Activated CD4-positive, alpha-beta memory T cell treated with anti-CD3 and anti-CD28 coated beads, Interleukin-2, amount 10 ng/mL, durations not matched to agents 7 days and 5 days (primary cell): ENCODE data around the gene SCAF8. TPM values are rescaled to one million over a fixed set of nuclear protein-coding genes. Genes with fewer than 3 reads are reported as not detected.
"Not testable (repeated sequence)": the region's sequence is repeated elsewhere in the genome, so short reads cannot be mapped to it uniquely, and the experiment has no call there.

ENCODE experiments used
- CTCF ChIA-PET: fragments of 350-600 bp; sonication (Branson Sonifier 250); formaldehyde crosslinking; loops from one replicate; lab custom pipeline; 2021; ENCODE audit warnings: antibody characterized with exemption, inconsistent platforms; lab: Charles Lee
- POLR2A ChIA-PET: fragments of 350-600 bp; sonication (Branson Sonifier 250); formaldehyde crosslinking; loops from one replicate; lab custom pipeline; 2021; ENCODE audit warnings: antibody characterized with exemption; lab: Charles Lee
- DNase-seq: peaks from one replicate; pipeline ENCODE4 v3.0.0-alpha.2; 2020
- H3K27ac Mint-ChIP-seq: one replicate; pipeline ENCODE4 v1.8.0; 2021; ENCODE audit warnings: mild to moderate bottlenecking, mixed read lengths
- H3K27me3 Mint-ChIP-seq: one replicate; pipeline ENCODE4 v1.8.0; 2021; ENCODE audit warnings: mixed read lengths
- H3K36me3 Mint-ChIP-seq: one replicate; pipeline ENCODE4 v1.8.0; 2021; ENCODE audit warnings: low read depth, mixed read lengths
- H3K4me1 Mint-ChIP-seq: one replicate; pipeline ENCODE4 v1.8.0; 2021; ENCODE audit warnings: mixed read lengths
- H3K4me3 Mint-ChIP-seq: one replicate; pipeline ENCODE4 v1.8.0; 2021; ENCODE audit warnings: mild to moderate bottlenecking, mixed read lengths
- H3K9me3 Mint-ChIP-seq: one replicate; pipeline ENCODE4 v1.8.0; 2021; ENCODE audit warnings: mixed read lengths
- total RNA-seq, 2 experiments: library from RNA; stranded (reverse); gene quantifications; one replicate each; pipeline ENCODE4 v1.2.3, GENCODE V29; 2021

Gene SCAF8
- total RNA-seq, 2 experiments from 2014 or later, result 38.3 to 39.7 TPM

GRCh38 chr6:154744029-154744745 is 11.0 kb downstream of the SCAF8 start:
- H3K27ac Mint-ChIP-seq, result not testable (repeated sequence)

GRCh38 chr6:154745243-154745642 is 12.0 kb downstream of the SCAF8 start:
- no peak for DNase-seq
- H3K27me3 Mint-ChIP-seq, result no peaks in the 10 kb centered on the region
- peaks cover 5% of the 10 kb centered on the region for H3K9me3 Mint-ChIP-seq
- no peak overlapping the region for H3K27ac Mint-ChIP-seq
- POLR2A ChIA-PET, result interaction anchor here (1.4 kb wide), 1 partner anchor 11 kb away, joined by 4 read pairs; no protein-coding TSS in a partner anchor
- H3K4me1 Mint-ChIP-seq, result peaks cover 19% of the 10 kb centered on the region
- CTCF ChIA-PET, result no interaction called here
- H3K4me3 Mint-ChIP-seq, result no peak overlapping the region
- H3K36me3 Mint-ChIP-seq, result peaks cover 52% of the 10 kb centered on the region

More at GRCh38 chr6:154744029-154744745, 11.0 kb downstream of the SCAF8 start:
- H3K9me3 Mint-ChIP-seq, H3K4me3 Mint-ChIP-seq, DNase-seq, CTCF ChIA-PET, H3K27me3 Mint-ChIP-seq: not testable (repeated sequence)
- peaks cover 43% of the 10 kb centered on the region for H3K36me3 Mint-ChIP-seq
- POLR2A ChIA-PET, result interaction anchor here (1.3 kb wide), 1 partner anchor 10 kb away, joined by 3 read pairs; no protein-coding TSS in a partner anchor
- peaks cover 17% of the 10 kb centered on the region for H3K4me1 Mint-ChIP-seq

GRCh38 chr6:154749341-154749740 is 16.1 kb downstream of the SCAF8 start:
- CTCF ChIA-PET, result no interaction called here
- POLR2A ChIA-PET, result interaction anchor here (1.6 kb wide), 1 partner anchor 15 kb away, joined by 4 read pairs; no protein-coding TSS in a partner anchor
- H3K27me3 Mint-ChIP-seq, result no peaks in the 10 kb centered on the region
- no peak for DNase-seq
- peaks cover 22% of the 10 kb centered on the region for H3K4me1 Mint-ChIP-seq
- H3K27ac Mint-ChIP-seq, result no peak overlapping the region
- H3K4me3 Mint-ChIP-seq, result no peak overlapping the region
- H3K36me3 Mint-ChIP-seq, result peaks cover 46% of the 10 kb centered on the region
- H3K9me3 Mint-ChIP-seq, result peaks cover 5% of the 10 kb centered on the region

- peaks cover 20% of the 10 kb centered on the region for H3K4me1 Mint-ChIP-seq
- H3K4me3 Mint-ChIP-seq, result no peak overlapping the region
- H3K27me3 Mint-ChIP-seq, result no peaks in the 10 kb centered on the region
- DNase-seq, result no peak
- H3K9me3 Mint-ChIP-seq, result peaks cover 5% of the 10 kb centered on the region
- H3K27ac Mint-ChIP-seq, result no peak overlapping the region
- POLR2A ChIA-PET, result interaction anchor here (0.6 kb wide), 1 partner anchor 31 kb away, joined by 4 read pairs; no protein-coding TSS in a partner anchor
- peaks cover 35% of the 10 kb centered on the region for H3K36me3 Mint-ChIP-seq
- CTCF ChIA-PET, result no interaction called here
Observed at GRCh38 chr6:154751011-154751800, 18.0 kb downstream of the SCAF8 start.

- Mint-ChIP-seq H3K36me3 (peaks cover 30% of the 10 kb centered on the region), H3K4me1 (peaks cover 20% of the 10 kb centered on the region), H3K27me3 (no peaks in the 10 kb centered on the region), H3K27ac (no peak overlapping the region), H3K4me3 (no peak overlapping the region), H3K9me3 (peaks cover 5% of the 10 kb centered on the region)
- ChIA-PET POLR2A (no interaction called here), CTCF (no interaction called here)
- DNase-seq, result no peak
Observed at GRCh38 chr6:154752022-154752421, 18.8 kb downstream of the SCAF8 start.

- Mint-ChIP-seq H3K4me1 (peaks cover 15% of the 10 kb centered on the region), H3K36me3 (peaks cover 44% of the 10 kb centered on the region), H3K27ac (no peak overlapping the region), H3K4me3 (no peak overlapping the region), H3K9me3 (peaks cover 5% of the 10 kb centered on the region), H3K27me3 (no peaks in the 10 kb centered on the region)
- no peak for DNase-seq
- CTCF ChIA-PET, result interaction anchor here (1.1 kb wide), 1 partner anchor 51 kb away, joined by 3 read pairs; no protein-coding TSS in a partner anchor
- POLR2A ChIA-PET, result interaction anchor here (1.1 kb wide), 1 partner anchor 20 kb away, joined by 3 read pairs; no protein-coding TSS in a partner anchor
Observed at GRCh38 chr6:154754152-154754551, 20.9 kb downstream of the SCAF8 start.

GRCh38 chr6:154757352-154758050 is 24.3 kb downstream of the SCAF8 start:
- Mint-ChIP-seq H3K4me3 (no peak overlapping the region), H3K36me3 (peaks cover 30% of the 10 kb centered on the region), H3K27ac (no peak overlapping the region), H3K27me3 (no peaks in the 10 kb centered on the region), H3K9me3 (no peaks in the 10 kb centered on the region), H3K4me1 (peaks cover 5% of the 10 kb centered on the region)
- ChIA-PET POLR2A (interaction anchor here (1.1 to 1.3 kb wide), 2 partner anchors 20 to 24 kb away, joined by 3 read pairs; no protein-coding TSS in a partner anchor), CTCF (interaction anchor here (1.2 kb wide), 1 partner anchor 82 kb away, joined by 3 read pairs; no protein-coding TSS in a partner anchor)
- no peak for DNase-seq

GRCh38 chr6:154758125-154758524 is 24.9 kb downstream of the SCAF8 start:
- no peak overlapping the region for H3K4me3 Mint-ChIP-seq

GRCh38 chr6:154763650-154764049 is 30.4 kb downstream of the SCAF8 start:
- DNase-seq, result no peak
- Mint-ChIP-seq H3K4me1 (peaks cover 18% of the 10 kb centered on the region), H3K27me3 (no peaks in the 10 kb centered on the region), H3K4me3 (no peak overlapping the region), H3K27ac (no peak overlapping the region), H3K9me3 (no peaks in the 10 kb centered on the region), H3K36me3 (peaks cover 29% of the 10 kb centered on the region)
- ChIA-PET CTCF (no interaction called here), POLR2A (no interaction called here)

More at GRCh38 chr6:154758125-154758524, 24.9 kb downstream of the SCAF8 start:
- DNase-seq, result no peak
- POLR2A ChIA-PET, result interaction anchor here (1.1 to 1.3 kb wide), 2 partner anchors 21 to 24 kb away, joined by 3 read pairs; no protein-coding TSS in a partner anchor
- peaks cover 8% of the 10 kb centered on the region for H3K4me1 Mint-ChIP-seq
- H3K27ac Mint-ChIP-seq, result no peak overlapping the region
- peaks cover 32% of the 10 kb centered on the region for H3K36me3 Mint-ChIP-seq
- CTCF ChIA-PET, result no interaction called here
- H3K9me3 Mint-ChIP-seq, result no peaks in the 10 kb centered on the region
- H3K27me3 Mint-ChIP-seq, result no peaks in the 10 kb centered on the region

GRCh38 chr6:154765273-154765672 is 32.1 kb downstream of the SCAF8 start:
- H3K4me1 Mint-ChIP-seq, result peaks cover 22% of the 10 kb centered on the region
- ChIA-PET CTCF (no interaction called here), POLR2A (no interaction called here)
- no peaks in the 10 kb centered on the region for H3K9me3 Mint-ChIP-seq
- H3K4me3 Mint-ChIP-seq, result no peak overlapping the region
- H3K27ac Mint-ChIP-seq, result no peak overlapping the region
- no peak for DNase-seq
- H3K27me3 Mint-ChIP-seq, result no peaks in the 10 kb centered on the region
- H3K36me3 Mint-ChIP-seq, result peaks cover 27% of the 10 kb centered on the region

GRCh38 chr6:154766288-154766687 is 33.1 kb downstream of the SCAF8 start:
- Mint-ChIP-seq H3K4me1 (peaks cover 22% of the 10 kb centered on the region), H3K27ac (no peak overlapping the region), H3K9me3 (no peaks in the 10 kb centered on the region), H3K27me3 (no peaks in the 10 kb centered on the region), H3K36me3 (peaks cover 26% of the 10 kb centered on the region), H3K4me3 (no peak overlapping the region)
- no peak for DNase-seq
- POLR2A ChIA-PET, result no interaction called here
- CTCF ChIA-PET, result no interaction called here

- ChIA-PET POLR2A (no interaction called here), CTCF (interaction anchor here (1.0 kb wide), 1 partner anchor 91 kb away, joined by 3 read pairs; no protein-coding TSS in a partner anchor)
- no peak for DNase-seq
- H3K27ac Mint-ChIP-seq, result no peak overlapping the region
- H3K9me3 Mint-ChIP-seq, result no peaks in the 10 kb centered on the region
- peaks cover 30% of the 10 kb centered on the region for H3K36me3 Mint-ChIP-seq
- H3K27me3 Mint-ChIP-seq, result no peaks in the 10 kb centered on the region
- peaks cover 24% of the 10 kb centered on the region for H3K4me1 Mint-ChIP-seq
- no peak overlapping the region for H3K4me3 Mint-ChIP-seq
Observed at GRCh38 chr6:154767003-154767723, 33.9 kb downstream of the SCAF8 start.
